ENCODE measurements around the gene EPHA2. TPM values are rescaled to one million over a fixed set of nuclear protein-coding genes. Genes with fewer than 3 reads are reported as not detected.

The EPHA2 gene
- total and polyA plus RNA-seq, 8 donors = 6.5 to 17.1 (median 11.0) TPM

DNA sequence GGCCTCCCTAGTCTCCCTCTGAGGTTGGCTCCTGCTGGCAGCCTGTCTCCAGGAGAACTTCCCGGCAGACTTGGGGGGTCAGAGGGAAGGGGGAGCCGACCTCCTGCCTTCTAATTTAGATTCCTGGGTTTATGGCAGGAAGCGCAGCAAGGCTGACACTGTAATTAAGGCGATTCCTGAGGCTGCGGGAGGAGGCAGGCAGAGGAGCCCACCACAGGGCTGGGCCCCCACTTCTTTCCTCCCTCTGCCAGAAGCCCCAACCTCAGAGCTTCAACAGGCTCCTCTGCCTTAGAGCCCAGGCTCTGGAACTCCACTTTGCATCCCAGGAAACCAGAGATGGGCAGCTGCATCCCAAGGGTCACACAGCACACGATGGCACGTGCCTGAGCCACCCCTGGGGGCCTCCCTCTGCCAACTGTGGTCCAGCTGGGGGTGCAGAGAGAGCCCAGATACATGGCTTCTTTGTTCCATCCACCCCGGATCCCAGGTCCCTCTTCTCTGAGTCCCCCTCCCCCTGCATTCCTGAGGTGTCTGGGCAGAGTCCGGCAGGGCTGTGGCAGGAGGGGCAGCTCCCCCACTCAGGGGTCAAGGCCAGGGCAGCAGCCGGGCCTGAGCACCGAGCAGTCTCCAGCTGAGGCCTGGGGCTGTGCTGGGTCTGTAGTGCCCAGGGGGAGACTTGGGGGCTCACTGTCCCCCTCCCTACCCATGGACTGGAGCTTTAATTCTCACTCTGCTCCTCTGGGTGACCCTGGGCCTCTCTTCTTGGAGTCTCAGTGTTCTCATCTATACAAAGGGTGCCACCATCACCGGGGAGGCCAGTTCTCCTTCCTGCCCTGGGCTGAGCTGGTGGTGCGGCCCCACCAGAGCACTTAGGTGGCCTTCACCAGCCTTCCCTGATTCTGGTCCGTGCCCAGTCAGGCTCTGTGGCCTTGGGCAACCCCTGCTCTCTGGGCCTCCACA is 43.0 kb downstream of the EPHA2 start:
- ATAC-seq = peak in 3 of 4 donors; percentile 23 to 55 (median 42)
- H3K9me3 ChIP-seq = no peaks in the 10 kb centered on the region
- WGBS, 2 donors = 59 to 61% methylated on average over 14 of the region's 14 CpGs
- no peaks in the 10 kb centered on the region for H3K27me3 ChIP-seq
- no peak for FAIRE-seq
- no peak overlapping the region for H3K4me3 ChIP-seq
- intact Hi-C loops (cut with DNase I) = no loop called here
- peak in 1 of 6 donors; percentile 65 for DNase-seq
- no peak for TF ChIP-seq CTCF (IDR thresholded peaks at IDR 0.05)
- H3K27ac ChIP-seq = no peak overlapping the region
- H3K4me1 ChIP-seq = no peaks in the 10 kb centered on the region
- no peaks in the 10 kb centered on the region for H3K36me3 ChIP-seq

DNA sequence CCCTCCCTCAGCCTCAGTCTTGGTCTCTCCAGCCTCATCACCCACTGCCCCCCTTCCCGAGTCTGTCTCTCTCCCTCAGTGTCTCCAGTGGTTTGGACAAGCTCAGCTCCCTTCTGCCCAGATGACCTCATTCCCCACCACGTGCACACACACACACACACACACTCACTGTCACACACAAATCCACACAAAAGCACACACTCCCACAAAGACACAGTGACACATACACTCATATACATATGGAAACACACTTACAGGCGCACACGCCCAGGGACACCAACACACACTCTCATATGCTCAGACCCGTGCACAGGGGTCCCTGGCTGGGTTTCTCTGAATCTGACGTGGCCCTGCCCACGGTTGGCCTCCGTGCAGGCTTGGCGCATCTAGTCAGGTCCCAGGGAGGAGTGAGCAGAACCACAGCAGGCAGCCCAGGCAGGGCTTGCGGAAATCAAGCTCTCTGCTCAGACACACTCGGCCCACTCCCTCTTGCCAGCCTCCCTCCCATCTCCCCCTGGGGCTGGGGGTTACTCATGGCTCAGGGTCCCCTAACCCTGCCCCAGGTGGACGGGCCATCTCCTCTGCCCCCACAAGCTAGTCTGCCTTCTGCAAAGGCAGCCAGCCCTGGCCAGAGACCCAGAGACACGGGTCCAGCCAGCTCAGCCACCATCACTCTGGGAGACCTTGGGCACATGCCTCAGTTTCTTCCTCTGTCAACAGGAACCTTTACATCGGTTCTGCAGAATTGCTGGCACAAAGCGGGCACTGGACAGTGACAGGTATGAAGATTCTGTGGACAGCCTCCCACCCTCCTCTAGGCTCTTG is 43.9 kb downstream of the EPHA2 start:
- no peaks in the 10 kb centered on the region for H3K9me3 ChIP-seq
- no peak for TF ChIP-seq CTCF (IDR thresholded peaks at IDR 0.05)
- no peaks in the 10 kb centered on the region for H3K36me3 ChIP-seq
- no peak for FAIRE-seq
- ATAC-seq = peak; percentile 18 to 61 (median 28)
- no peaks in the 10 kb centered on the region for H3K27me3 ChIP-seq
- H3K4me1 ChIP-seq = no peaks in the 10 kb centered on the region
- DNase-seq = peak in 1 of 6 donors; percentile 47
- no peak overlapping the region for H3K27ac ChIP-seq
- intact Hi-C loops (cut with DNase I) = no loop called here
- no peak overlapping the region for H3K4me3 ChIP-seq
- 79 to 82% methylated on average over 15 of the region's 15 CpGs for WGBS, 2 donors

DNA sequence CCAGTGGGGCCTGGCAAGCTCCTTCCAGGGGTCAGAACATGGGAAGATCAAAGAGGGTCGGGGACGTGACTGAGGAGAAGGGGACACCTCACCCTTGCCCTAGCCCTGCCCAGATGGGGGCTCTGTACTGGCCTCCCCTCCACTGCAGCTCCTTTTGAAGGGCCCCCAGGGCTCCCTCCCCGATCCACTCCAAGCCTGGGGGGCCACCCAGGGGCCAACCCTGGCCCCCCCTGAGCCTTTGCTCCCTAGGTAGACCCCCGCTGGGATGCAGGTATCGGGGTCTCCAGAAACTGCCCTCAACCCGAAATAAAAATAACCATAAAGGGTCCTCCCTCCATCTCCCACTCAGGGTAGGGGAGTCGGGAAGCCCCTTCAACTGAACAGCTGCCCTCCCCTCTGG is 45.0 kb downstream of the EPHA2 start:
- DNase-seq (peak in 1 of 6 donors; percentile 30), ATAC-seq (no peak), FAIRE-seq (no peak)
- Histone ChIP-seq H3K27ac (no peak overlapping the region), H3K27me3 (no peaks in the 10 kb centered on the region), H3K4me1 (no peaks in the 10 kb centered on the region), H3K4me3 (no peak overlapping the region), H3K36me3 (no peaks in the 10 kb centered on the region), H3K9me3 (no peaks in the 10 kb centered on the region)
- TF ChIP-seq CTCF (IDR thresholded peaks at IDR 0.05) = no peak
- 87 to 95% methylated on average over 7 of the region's 7 CpGs for WGBS, 2 donors
- intact Hi-C loops (cut with DNase I) = no loop called here

GRCh38 chr1:16110456-16110855 is 45.4 kb downstream of the EPHA2 start:
- DNase-seq (no peak), ATAC-seq (no peak), FAIRE-seq (no peak)
- no peak for TF ChIP-seq CTCF (IDR thresholded peaks at IDR 0.05)
- Histone ChIP-seq H3K4me1 (no peaks in the 10 kb centered on the region), H3K9me3 (no peaks in the 10 kb centered on the region), H3K4me3 (no peak overlapping the region), H3K36me3 (no peaks in the 10 kb centered on the region), H3K27me3 (no peaks in the 10 kb centered on the region), H3K27ac (no peak overlapping the region)
- 91 to 94% methylated on average over 6 of the region's 6 CpGs for WGBS, 2 donors
- intact Hi-C loops (cut with DNase I) = no loop called here

Data from pancreas (tissue), 10 donors.